Measurements from ENCODE around the gene GALE.
"Not testable (repeated sequence)": the region's sequence is repeated elsewhere in the genome, so short reads cannot be mapped to it uniquely, and the experiment has no call there.

The GALE gene

GRCh38 chr1:23807453-23807852 lies 6.9 kb upstream of the GALE start:
- DNase-seq, result peak in 1 of 2 donors; percentile 92

- no peak for DNase-seq
These were observed 5.7 kb upstream of the GALE start for GRCh38 chr1:23806280-23806679.

GRCh38 chr1:23805025-23805424 lies 4.5 kb upstream of the GALE start:
- no peak for DNase-seq

- peak in 1 of 2 donors; percentile 53 for DNase-seq
These were observed 3.8 kb upstream of the GALE start for GRCh38 chr1:23804183-23804835.

- no peak for DNase-seq
These were observed 3.1 kb upstream of the GALE start for GRCh38 chr1:23803674-23804073.

- DNase-seq, result not testable (repeated sequence)
These were observed 2.3 kb upstream of the GALE start for GRCh38 chr1:23802809-23803342.

- no peak for DNase-seq
These were observed 1.3 kb upstream of the GALE start for GRCh38 chr1:23801876-23802275.

GRCh38 chr1:23801338-23801748 lies 789 bp upstream of the GALE start:
- DNase-seq, result no peak

- DNase-seq, result no peak
These were observed 769 bp downstream of the GALE start for GRCh38 chr1:23799570-23800399.

- no peak for DNase-seq
These were observed 1.3 kb downstream of the GALE start for GRCh38 chr1:23799255-23799569.

GRCh38 chr1:23798662-23799142 lies 1.9 kb downstream of the GALE start:
- DNase-seq, result no peak

- no peak for DNase-seq
These were observed 2.8 kb downstream of the GALE start for GRCh38 chr1:23797478-23798448.

GRCh38 chr1:23796466-23797271 lies 3.9 kb downstream of the GALE start:
- no peak for DNase-seq

- DNase-seq, result no peak
These were observed 4.7 kb downstream of the GALE start for GRCh38 chr1:23795676-23796465.

GRCh38 chr1:23794732-23795182 lies 5.8 kb downstream of the GALE start:
- not testable (repeated sequence) for DNase-seq

- DNase-seq, result no peak
These were observed 6.5 kb downstream of the GALE start for GRCh38 chr1:23793861-23794731.

- no peak for DNase-seq
These were observed 7.4 kb downstream of the GALE start for GRCh38 chr1:23793018-23793781.

GRCh38 chr1:23792151-23792945 lies 8.2 kb downstream of the GALE start:
- no peak for DNase-seq

All from bone marrow (tissue), 2 donors.